H9 (cell line): ENCODE measurements around the gene CDC37L1. TPM values are rescaled to one million over a fixed set of nuclear protein-coding genes. Genes with fewer than 3 reads are reported as not detected.

ENCODE experiments used
- DNase-seq: peaks from one replicate; pipeline ENCODE4 v3.0.0-alpha.2; 2017
- H2AFZ ChIP-seq: one replicate; pipeline ENCODE4 v1.6.1; 2013; ENCODE audit warnings: mild to moderate bottlenecking, low read length, control low read depth, moderate library complexity
- H2AK5ac ChIP-seq: 2 replicates; pipeline ENCODE4 v1.6.1; 2013; ENCODE audit warnings: low read length, control low read depth, mixed read lengths; ENCODE audit not compliant: insufficient read length
- H2BK120ac ChIP-seq: one replicate; pipeline ENCODE4 v1.6.1; 2013; ENCODE audit warnings: low read depth, mild to moderate bottlenecking, low read length, control low read depth, inconsistent platforms; ENCODE audit not compliant: poor library complexity, severe bottlenecking
- H2BK12ac ChIP-seq: 2 replicates; pipeline ENCODE4 v1.6.1; 2013; ENCODE audit warnings: low read length, control low read depth, mixed read lengths, low read depth; ENCODE audit not compliant: insufficient read length
- H2BK15ac ChIP-seq: 2 replicates; pipeline ENCODE4 v1.6.1; 2013; ENCODE audit warnings: low read depth, low read length, control low read depth
- H2BK20ac ChIP-seq: one replicate; pipeline ENCODE4 v1.6.1; 2013; ENCODE audit warnings: low read depth, mild to moderate bottlenecking, low read length, control low read depth, inconsistent platforms; ENCODE audit not compliant: poor library complexity, severe bottlenecking
- H2BK5ac ChIP-seq: 2 replicates; pipeline ENCODE4 v1.6.1; 2013; ENCODE audit warnings: low read length, control low read depth, mixed read lengths; ENCODE audit not compliant: insufficient read length
- H3K14ac ChIP-seq: 2 replicates; pipeline ENCODE4 v1.6.1; 2013; ENCODE audit warnings: low read length, control low read depth; ENCODE audit not compliant: insufficient read depth
- H3K18ac ChIP-seq: 2 replicates; pipeline ENCODE4 v1.6.1; 2013; ENCODE audit warnings: low read depth, mild to moderate bottlenecking, mixed read lengths, low read length, control low read depth; ENCODE audit not compliant: insufficient read length
- H3K23ac ChIP-seq: 2 replicates; pipeline ENCODE4 v1.6.1; 2013; ENCODE audit warnings: low read length, control low read depth, mixed read lengths, low read depth; ENCODE audit not compliant: insufficient read length
- H3K23me2 ChIP-seq: 2 replicates; pipeline ENCODE4 v1.6.1; 2013; ENCODE audit warnings: low read depth, mild to moderate bottlenecking, mixed read lengths, low read length, control low read depth; ENCODE audit not compliant: insufficient read length, poor library complexity, severe bottlenecking
- H3K27ac ChIP-seq: 2 replicates; pipeline ENCODE4 v1.5.1; 2013; ENCODE audit warnings: low read length, control low read depth, mixed read lengths, low read depth; ENCODE audit not compliant: insufficient read length
- H3K27me3 ChIP-seq: 2 replicates; pipeline ENCODE4 v1.6.1; 2013; ENCODE audit warnings: low read length, control low read depth, inconsistent platforms; ENCODE audit not compliant: insufficient read depth
- H3K4ac ChIP-seq: 2 replicates; pipeline ENCODE4 v1.6.1; 2013; ENCODE audit warnings: low read depth, mild to moderate bottlenecking, control low read depth, inconsistent platforms, low read length, moderate library complexity
- H3K4me1 ChIP-seq: 2 replicates; pipeline ENCODE4 v1.6.1; 2013; ENCODE audit warnings: low read length, control low read depth, inconsistent platforms; ENCODE audit not compliant: insufficient read depth
- H3K4me2 ChIP-seq: 2 replicates; pipeline ENCODE4 v1.6.1; 2013; ENCODE audit warnings: low read length, control low read depth, mixed read lengths; ENCODE audit not compliant: insufficient read length, insufficient read depth
- H3K56ac ChIP-seq: 2 replicates; pipeline ENCODE4 v1.6.1; 2013; ENCODE audit warnings: low read depth, mild to moderate bottlenecking, mixed read lengths, low read length, control low read depth; ENCODE audit not compliant: insufficient read length
- H3K79me1 ChIP-seq: 2 replicates; pipeline ENCODE4 v1.6.1; 2013; ENCODE audit warnings: low read depth, mild to moderate bottlenecking, moderate library complexity, low read length, control low read depth, inconsistent platforms; ENCODE audit not compliant: insufficient read depth, poor library complexity, severe bottlenecking
- H3K79me2 ChIP-seq: 2 replicates; pipeline ENCODE4 v1.6.1; 2013; ENCODE audit warnings: low read length, control low read depth, inconsistent platforms; ENCODE audit not compliant: insufficient read depth
- H3K9ac ChIP-seq: 2 replicates; pipeline ENCODE4 v1.6.1; 2013; ENCODE audit warnings: low read length, control low read depth, mixed read lengths; ENCODE audit not compliant: insufficient read length; ENCODE audit errors: extremely low read depth
- H3K9me3 ChIP-seq: one replicate; pipeline ENCODE4 v1.6.1; 2013; ENCODE audit warnings: low read depth, low read length, inconsistent platforms; ENCODE audit not compliant: control insufficient read depth
- H3T11ph ChIP-seq: one replicate; pipeline ENCODE4 v1.6.1; 2013; ENCODE audit warnings: mild to moderate bottlenecking, low read length, control low read depth, inconsistent platforms
- H4K20me1 ChIP-seq: one replicate; pipeline ENCODE4 v1.6.1; 2013; ENCODE audit not compliant: control insufficient read depth, insufficient read length, insufficient read depth
- H4K5ac ChIP-seq: 2 replicates; pipeline ENCODE4 v1.6.1; 2013; ENCODE audit warnings: low read depth, mild to moderate bottlenecking, mixed read lengths, low read length, control low read depth; ENCODE audit not compliant: insufficient read length
- H4K8ac ChIP-seq: replicated peaks from 2 replicates; pipeline ENCODE4 v1.6.1; 2013; ENCODE audit warnings: low read length, control low read depth, mixed read lengths, low read depth; ENCODE audit not compliant: insufficient read length
- H4K91ac ChIP-seq: 2 replicates; pipeline ENCODE4 v1.6.1; 2013; ENCODE audit warnings: low read depth, mild to moderate bottlenecking, moderate library complexity, mixed read lengths, low read length, control low read depth; ENCODE audit not compliant: insufficient read length
- H3K27ac Mint-ChIP-seq, 3 experiments: 2 replicates in 2 of 3; 3 replicates in 1 of 3; pipeline ENCODE4 v1.8.0; 2020 to 2021; ENCODE audit warnings: mixed read lengths in 3 of 3, mild to moderate bottlenecking in 1 of 3, moderate library complexity in 1 of 3
- H3K27me3 Mint-ChIP-seq: 2 replicates; pipeline ENCODE4 v1.8.0; 2021; ENCODE audit warnings: low read depth, mild to moderate bottlenecking, moderate library complexity, mixed read lengths
- H3K36me3 Mint-ChIP-seq, 3 experiments: 2 replicates in 2 of 3; 3 replicates in 1 of 3; pipeline ENCODE4 v1.8.0; 2020 to 2021; ENCODE audit warnings: low read depth in 3 of 3, mixed read lengths in 3 of 3; ENCODE audit not compliant: insufficient read depth in 1 of 3
- H3K4me1 Mint-ChIP-seq, 2 experiments: 2 replicates each; pipeline ENCODE4 v1.8.0; 2020; ENCODE audit warnings: mixed read lengths in 2 of 2
- H3K4me3 Mint-ChIP-seq, 2 experiments: 2 replicates in 1 of 2; 3 replicates in 1 of 2; pipeline ENCODE4 v1.8.0; 2020 to 2021; ENCODE audit warnings: mild to moderate bottlenecking in 2 of 2, mixed read lengths in 2 of 2, moderate library complexity in 1 of 2
- H3K9me3 Mint-ChIP-seq, 2 experiments: 2 replicates in 1 of 2; 3 replicates in 1 of 2; pipeline ENCODE4 v1.8.0; 2020; ENCODE audit warnings: mild to moderate bottlenecking in 2 of 2, mixed read lengths in 2 of 2, moderate library complexity in 1 of 2
- WGBS: extraction: QIAGEN DNeasy Blood & Tissue Kit; methylation state at CpG from one replicate; pipeline ENCODE4 v1.1.7; 2013; ENCODE audit warnings: missing lambda C conversion rate, low lambda C conversion rate, mixed read lengths; ENCODE audit not compliant: insufficient read length; ENCODE audit errors: extremely low coverage; 5-methylcytosine and 5-hydroxymethylcytosine counted together
- total RNA-seq: library from RNA; stranded (reverse); gene quantifications from 2 replicates; pipeline ENCODE4 v1.2.1, GENCODE V29; 2021
- TF ChIP-seq, protein P1 (sequence below): fragments of 200-600 bp; sonication (generic); conservative IDR thresholded peaks from 3 replicates; pipeline ENCODE4 v1.8.0; 2021; ENCODE audit warnings: antibody characterized with exemption, mild to moderate bottlenecking

CDC37L1 gene
- total RNA-seq, 1 experiment from 2014 or later = 17.6 TPM

DNA sequence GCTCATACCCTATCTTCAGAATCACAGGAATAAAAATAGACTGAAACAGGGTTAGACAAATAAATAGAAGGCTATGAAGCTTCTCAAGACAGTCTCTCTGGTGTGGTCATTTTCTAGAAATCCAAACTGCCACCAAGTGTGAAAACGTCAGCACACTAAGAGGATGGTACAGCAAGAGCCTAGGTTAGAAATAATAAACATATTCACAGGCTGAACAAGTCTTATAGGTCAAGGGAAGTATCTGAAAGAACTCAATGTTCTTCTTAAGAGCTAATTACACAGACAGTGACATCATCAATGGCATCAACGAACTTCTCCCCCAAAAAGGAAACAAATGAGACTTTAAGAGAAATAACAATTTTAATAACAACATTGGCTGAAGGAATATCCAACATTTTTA is 39.9 kb upstream of the CDC37L1 start:
- H3K27me3 ChIP-seq = no peaks in the 10 kb centered on the region
- H3K27me3 Mint-ChIP-seq = no peaks in the 10 kb centered on the region
- H3K4me1 ChIP-seq = peaks cover 3% of the 10 kb centered on the region; the same call in 1 of the 2 replicates
- H3K23me2 ChIP-seq = no peaks in the 10 kb centered on the region
- H2BK20ac ChIP-seq = no peak overlapping the region
- no peaks in the 10 kb centered on the region for H3K9me3 ChIP-seq
- no peak overlapping the region for H3K14ac ChIP-seq
- no peak overlapping the region for H2AFZ ChIP-seq
- no peak overlapping the region; a peak in 1 of 7 replicates for H3K27ac Mint-ChIP-seq
- H4K20me1 ChIP-seq = no peaks in the 10 kb centered on the region
- H3K18ac ChIP-seq = no peak overlapping the region
- no peak overlapping the region for H3K4ac ChIP-seq
- H3T11ph ChIP-seq = no peak overlapping the region
- H4K8ac ChIP-seq = no peak overlapping the region
- TF ChIP-seq, protein P1, sequence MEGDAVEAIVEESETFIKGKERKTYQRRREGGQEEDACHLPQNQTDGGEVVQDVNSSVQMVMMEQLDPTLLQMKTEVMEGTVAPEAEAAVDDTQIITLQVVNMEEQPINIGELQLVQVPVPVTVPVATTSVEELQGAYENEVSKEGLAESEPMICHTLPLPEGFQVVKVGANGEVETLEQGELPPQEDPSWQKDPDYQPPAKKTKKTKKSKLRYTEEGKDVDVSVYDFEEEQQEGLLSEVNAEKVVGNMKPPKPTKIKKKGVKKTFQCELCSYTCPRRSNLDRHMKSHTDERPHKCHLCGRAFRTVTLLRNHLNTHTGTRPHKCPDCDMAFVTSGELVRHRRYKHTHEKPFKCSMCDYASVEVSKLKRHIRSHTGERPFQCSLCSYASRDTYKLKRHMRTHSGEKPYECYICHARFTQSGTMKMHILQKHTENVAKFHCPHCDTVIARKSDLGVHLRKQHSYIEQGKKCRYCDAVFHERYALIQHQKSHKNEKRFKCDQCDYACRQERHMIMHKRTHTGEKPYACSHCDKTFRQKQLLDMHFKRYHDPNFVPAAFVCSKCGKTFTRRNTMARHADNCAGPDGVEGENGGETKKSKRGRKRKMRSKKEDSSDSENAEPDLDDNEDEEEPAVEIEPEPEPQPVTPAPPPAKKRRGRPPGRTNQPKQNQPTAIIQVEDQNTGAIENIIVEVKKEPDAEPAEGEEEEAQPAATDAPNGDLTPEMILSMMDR = no peak
- H3K79me2 ChIP-seq = no peaks in the 10 kb centered on the region
- H3K9ac ChIP-seq = no peak overlapping the region
- H2BK5ac ChIP-seq = no peak overlapping the region
- H2AK5ac ChIP-seq = no peak overlapping the region
- DNase-seq = no peak
- H4K91ac ChIP-seq = no peak overlapping the region
- H2BK15ac ChIP-seq = no peak overlapping the region
- no peaks in the 10 kb centered on the region for H3K9me3 Mint-ChIP-seq
- WGBS = no CpG with 5 or more reads among the region's 2 CpGs
- no peak overlapping the region for H2BK120ac ChIP-seq
- H3K36me3 Mint-ChIP-seq = no peaks in the 10 kb centered on the region
- peaks cover 10 to 13% of the 10 kb centered on the region in 2 experiments for H3K4me1 Mint-ChIP-seq
- no peak overlapping the region for H2BK12ac ChIP-seq
- H3K4me2 ChIP-seq = no peak overlapping the region
- H3K56ac ChIP-seq = no peak overlapping the region
- H3K79me1 ChIP-seq = no peaks in the 10 kb centered on the region
- H3K27ac ChIP-seq = no peak overlapping the region
- H4K5ac ChIP-seq = no peak overlapping the region
- H3K4me3 Mint-ChIP-seq = no peak overlapping the region
- H3K23ac ChIP-seq = no peak overlapping the region
